HG02610 (cell line): ENCODE measurements around the gene GGT1.
A peak's percentile ranks its signal among the peaks of the same experiment; 100 is the strongest.
"Not testable (repeated sequence)": the region's sequence is repeated elsewhere in the genome, so short reads cannot be mapped to it uniquely, and the experiment has no call there.

Experiments used
- ATAC-seq: cut with Tn5 transposase; IDR thresholded peaks from one replicate; pipeline ENCODE4 v1.9.1; 2021; ENCODE audit warnings: mild to moderate bottlenecking, moderate library complexity; ENCODE audit not compliant: unreplicated experiment

GGT1 gene

DNA sequence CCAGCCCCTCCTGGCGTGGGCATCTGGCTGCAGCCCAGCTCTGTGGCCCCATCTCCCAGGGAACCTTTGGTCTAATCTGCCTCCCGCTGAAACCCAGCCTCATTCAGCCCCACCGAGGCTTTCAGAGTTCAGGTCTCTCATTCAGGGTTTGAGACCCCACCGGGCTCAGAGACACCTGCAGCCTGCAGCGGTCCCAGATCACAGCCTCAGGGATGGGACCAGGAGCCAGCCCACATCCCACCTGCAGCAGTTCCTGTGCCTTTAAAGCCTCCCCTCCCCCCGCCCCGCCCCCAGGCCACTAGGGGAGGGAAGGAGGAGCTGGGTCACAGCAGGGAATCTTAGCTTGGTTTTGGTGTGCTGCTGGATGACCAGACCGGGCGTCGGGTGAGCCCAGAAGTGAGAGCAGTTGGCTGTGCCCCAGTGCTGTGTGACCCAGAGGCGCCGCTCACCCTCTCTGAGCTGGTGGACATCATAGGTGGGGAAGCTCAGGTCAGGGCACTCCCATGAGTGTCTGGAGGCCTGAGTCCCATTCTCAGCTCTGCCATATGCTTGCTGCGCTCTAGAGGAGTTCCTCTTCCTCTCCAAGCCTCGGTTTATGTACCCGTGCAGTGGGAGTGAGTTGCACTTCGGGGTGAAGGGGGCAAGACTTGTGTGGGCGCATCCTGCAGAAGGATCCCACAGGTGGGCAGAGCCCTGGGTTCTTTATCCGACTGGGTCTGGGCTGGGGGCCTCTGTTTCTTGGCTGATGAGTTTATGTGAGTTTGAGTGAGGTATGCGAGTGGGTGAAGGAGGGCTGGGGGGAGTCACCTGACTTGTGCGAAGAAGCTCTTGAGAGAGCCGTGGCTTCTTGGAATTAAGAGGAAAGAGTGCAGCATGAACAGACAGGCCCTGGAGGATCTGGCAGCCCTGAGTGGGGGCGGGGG, at the start of gene GGT1:
Gene GGT1 (plus strand): TSS at position 347 of the 923 bp plus-strand sequence. CDS start 7,889 bp downstream, outside the sequence.
- ATAC-seq, result not testable (repeated sequence)

DNA sequence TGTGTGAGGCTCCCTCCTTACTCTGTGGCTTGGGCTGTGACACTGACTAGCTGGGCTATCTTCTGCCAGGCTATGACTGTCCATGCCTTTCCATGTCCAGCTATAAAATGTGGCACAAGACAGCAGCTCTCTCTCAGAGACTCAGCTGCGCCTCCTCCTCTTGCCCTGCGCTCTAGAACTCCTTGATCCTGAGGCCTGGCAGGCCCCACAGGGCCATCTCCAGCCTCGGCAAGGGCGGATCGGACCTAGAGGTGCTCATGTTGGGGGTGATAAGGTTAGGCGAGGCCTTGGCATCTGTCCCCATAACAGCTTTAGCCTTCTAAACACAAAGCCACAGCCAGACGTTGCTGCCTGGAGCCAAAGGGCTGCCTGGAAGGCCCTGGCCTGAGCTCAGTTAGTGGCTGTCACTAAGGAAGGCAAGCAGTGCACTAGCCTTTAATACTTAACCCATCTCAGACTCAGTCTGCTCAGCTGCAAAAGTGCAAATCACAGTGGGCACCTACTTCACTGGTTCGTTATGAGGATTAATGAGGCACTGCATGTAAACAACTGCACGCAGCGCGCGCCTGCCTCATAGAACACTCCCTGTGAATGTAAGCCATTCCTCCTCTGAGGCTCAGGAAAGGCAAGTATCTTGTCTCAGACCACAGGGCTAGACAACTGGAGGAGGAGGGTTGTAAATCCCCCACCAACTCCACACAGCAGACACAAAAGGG, 49.2 kb upstream of the GGT1 start:
- ATAC-seq, result no peak

DNA sequence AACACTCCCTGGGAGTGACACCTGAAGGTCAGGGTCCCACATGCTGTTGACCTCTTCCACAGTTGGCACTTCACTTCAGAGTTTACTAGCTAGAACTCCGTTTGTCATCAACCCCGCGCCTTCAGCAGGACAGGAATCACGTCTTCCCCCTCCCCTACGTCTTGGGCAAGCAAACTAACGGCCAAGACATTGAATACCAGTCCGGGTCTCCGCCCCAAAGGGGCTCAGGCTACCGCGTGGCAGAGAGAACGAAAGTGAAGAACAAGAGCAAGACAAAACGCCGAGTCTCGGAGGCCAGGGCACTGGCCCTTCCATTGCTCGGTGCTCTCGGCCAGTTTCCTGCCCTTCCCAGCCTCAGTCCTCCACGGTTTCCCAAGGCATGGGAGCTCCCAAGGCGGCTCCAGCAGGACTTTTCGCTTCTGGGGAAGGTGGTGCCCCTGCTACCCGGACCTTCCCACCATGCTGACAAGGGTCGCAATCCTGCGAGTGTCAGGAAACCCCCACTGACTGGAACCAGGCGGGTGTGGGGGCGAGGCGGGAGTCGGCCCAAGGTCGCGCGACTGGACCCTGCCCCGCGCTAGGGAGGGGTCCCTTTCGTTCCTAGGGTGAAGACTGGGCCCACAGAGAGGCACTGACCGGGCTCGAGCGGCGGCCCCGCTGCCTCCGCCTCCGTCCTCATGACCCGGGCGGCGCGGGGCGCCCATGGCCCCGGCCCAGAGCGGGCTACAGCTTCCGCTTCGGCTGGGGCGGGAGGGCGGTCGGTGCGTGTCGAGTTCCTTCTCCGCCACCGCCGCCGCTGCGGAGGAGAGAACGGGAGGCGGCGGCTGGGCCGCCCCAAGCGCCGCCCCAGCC, 48.5 kb upstream of the GGT1 start, which contains the start of gene GUCD1:
Gene GUCD1 (minus strand): TSS at position 826 of the 852 bp plus-strand sequence. CDS start 147 bp downstream, at position 679.
- ATAC-seq, result peak; percentile 14

DNA sequence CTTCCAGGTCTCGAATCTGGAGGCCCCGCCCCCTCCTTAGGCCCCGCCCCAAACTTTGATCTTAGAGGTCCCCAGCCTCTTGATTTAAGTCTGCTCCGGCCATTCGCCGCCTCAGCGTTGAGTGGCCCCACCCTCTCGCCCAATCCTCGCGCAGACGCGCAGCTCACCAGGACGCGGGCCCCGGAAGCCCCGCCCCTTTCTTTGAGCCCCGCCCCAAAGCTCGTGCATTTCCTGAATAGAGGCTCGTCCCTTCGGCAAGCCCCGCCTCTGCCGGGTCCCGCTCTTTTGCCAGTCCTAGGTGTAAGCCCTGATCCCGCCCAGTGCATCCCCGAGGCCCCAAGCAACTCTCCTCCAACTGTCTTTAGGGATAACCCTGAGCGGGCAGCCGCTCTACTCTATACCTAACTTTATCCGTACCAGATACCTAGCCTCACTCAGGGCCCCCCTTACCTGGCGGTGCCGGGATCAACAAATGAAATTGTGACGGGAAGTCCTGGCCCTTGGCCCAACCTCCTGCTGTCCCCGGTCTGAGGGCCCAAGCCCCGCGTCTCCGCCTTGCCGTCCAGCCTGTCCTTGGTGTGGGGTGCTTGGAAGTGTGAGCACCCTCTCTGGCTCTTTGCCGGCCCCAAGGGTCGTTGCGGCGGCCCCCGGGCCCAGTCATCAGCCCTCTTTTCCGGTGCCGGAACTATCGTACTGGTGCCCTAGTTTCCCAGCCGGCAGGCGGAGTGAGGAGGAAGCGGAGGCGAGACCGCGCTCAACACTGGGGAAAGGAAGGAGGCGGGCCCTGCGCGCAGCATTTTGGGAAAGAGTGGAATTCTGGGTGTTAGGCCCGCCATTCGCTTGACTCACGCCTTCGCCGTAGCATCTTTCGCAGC, 47.6 kb upstream of the GGT1 start, which contains the start of gene SNRPD3:
Gene SNRPD3 (plus strand): TSS at position 835 of the 875 bp plus-strand sequence. CDS start 1,676 bp downstream, outside the sequence.
- peak; percentile 67 for ATAC-seq

DNA sequence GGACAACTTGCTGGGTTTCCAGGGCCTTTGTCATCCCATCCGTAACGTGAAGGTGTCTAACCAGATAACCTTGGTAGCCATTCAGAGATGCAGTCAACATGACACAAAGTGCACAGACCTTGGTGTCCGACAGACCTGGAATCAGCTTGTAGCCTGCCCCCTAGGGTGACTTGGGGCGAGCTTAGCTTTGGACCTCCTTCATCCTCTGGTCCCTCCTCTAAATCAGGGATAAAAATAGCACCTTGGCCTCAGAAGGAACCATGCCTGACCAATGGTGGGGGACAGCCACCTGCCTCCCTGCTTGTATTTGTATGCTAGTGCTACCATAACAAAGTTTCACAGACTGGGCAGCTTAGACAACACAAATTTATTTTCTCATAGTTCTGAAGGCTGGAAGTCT, 43.5 kb upstream of the GGT1 start:
- no peak for ATAC-seq

DNA sequence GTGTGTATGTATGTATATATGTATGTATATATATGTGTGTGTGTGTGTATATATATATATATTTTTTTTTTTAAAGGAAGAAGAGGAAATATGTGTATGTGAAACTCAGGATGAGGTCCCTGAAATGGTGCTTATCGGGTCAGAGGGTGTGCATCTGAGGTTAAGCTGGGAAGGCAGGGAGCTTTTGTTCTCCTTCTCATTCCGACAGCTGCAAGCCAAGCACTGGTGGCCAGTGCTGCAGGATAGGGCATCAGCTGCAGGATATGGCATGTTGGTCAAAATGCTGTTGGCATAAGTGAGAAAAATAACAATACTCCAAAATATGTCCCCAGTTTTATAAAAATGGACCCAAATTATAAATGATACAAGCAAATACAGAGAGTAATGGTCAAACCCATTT, 39.7 kb upstream of the GGT1 start:
- no peak for ATAC-seq

DNA sequence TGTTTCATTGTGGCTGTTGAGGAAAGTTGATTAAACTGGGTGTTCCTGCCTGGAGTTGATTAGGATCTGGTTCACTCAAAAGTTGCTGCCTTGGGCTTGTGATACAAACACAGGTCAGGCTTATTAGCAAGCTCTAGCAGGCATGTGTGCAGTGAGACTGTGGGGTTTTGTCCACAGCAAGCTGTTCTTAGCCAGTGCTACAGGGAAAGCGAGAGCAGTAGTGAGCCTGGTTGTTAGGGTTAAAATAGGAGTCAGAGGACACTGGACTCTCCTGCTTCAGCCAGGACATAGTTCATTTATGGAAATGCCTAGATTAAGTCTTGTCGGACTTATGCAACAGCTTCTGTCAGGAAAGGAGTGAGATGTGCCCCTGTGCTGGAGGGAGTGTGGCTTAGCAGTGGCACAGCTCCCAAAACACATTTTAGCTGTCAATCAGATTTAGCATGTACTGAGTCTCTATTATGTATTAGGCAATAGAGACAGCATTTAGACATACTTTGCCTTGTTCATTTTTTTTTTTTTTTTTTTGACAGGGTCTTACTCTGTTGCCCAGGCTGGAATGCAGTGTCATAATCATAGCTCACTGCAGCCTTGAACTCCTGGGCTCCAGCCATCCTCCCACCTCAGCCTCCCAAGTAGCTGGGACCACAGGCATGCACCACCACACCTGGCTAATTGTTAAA, 38.5 kb upstream of the GGT1 start:
- no peak for ATAC-seq

DNA sequence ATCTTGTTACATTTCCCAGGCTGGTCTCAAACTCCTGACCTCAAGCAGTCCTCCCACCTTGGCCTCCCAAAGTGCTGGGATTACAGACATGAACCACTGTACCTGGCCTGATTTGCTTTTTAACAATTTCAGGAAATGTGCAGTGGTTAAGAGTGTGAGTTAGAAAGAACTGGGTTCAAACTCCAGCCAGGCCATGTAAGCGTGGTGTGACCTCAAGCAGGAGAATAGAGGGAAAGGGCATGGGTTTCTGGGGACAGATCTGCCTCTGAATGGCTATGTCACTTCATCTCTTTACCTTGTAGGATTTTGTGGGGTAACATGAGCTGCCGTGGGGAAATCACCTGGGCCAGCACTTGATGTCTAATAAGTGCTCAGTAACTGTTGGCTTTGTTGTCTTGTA, 37.9 kb upstream of the GGT1 start:
- no peak for ATAC-seq

DNA sequence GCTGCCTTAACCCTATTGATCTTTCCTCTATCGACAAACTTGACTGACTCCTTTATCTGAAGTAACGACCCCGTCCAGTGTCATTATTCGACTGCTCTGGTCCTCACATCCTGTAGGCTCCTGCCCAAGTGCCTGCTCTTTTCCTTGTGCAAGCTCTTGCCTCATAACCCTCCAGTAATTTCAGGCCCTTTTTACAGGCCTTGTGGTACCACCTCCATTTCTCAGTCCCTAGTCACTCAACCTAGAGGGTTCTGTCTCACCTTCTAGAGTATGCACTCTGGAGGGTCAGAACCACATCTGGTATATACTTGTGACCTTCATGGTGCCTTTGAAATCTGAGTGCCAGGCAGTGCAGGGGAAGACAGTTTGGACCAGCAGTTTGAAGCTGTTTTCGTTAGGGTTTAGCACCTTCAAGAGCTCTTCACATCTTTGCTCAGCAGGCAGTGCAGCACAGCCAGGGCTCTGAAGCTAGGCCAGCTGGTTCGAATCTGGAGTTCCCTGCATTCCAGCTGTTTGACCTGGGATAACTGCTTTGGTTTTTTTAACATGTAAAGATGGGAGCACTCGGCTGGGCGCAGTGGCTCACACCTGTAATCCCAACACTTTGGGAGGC, 36.0 kb upstream of the GGT1 start:
- no peak for ATAC-seq

DNA sequence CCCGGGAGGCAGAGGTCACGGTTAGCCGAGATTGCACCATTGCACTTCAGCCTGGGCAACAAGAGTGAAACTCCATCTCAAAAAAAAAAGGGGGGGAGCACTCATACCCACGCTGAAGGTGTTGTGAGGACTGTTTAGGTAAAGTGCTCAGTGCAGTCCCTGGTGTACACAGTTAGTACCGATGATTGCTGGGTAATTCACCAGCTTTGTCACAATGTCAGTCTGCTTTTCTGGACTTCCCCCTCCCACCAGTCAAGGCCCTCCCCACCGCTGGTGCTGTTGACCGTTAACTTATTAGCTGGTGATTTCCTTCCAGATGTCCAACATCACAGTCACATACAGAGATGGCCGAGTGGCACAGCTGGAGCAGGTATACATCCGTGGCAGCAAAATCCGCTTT, 35.3 kb upstream of the GGT1 start:
- no peak for ATAC-seq

DNA sequence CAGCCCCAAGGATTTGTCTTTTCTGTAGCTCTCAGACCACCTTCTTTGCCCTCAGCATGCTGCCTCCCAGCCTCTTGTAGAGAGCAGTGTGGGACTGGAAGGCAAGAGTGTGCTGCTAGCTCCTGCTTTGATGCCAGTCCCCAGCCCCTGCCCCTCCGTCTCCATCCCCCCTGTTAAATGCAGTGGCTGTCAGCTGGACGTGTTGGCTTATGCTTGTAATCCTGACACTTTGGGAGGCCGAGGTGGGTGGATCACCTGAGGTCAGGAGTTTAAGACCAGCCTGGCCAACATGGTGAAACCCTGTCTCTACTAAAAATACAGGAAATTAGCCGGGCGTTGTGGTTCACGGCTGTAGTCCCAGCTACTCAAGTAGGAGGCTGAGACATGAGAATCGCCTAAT, 31.7 kb upstream of the GGT1 start:
- ATAC-seq, result no peak

DNA sequence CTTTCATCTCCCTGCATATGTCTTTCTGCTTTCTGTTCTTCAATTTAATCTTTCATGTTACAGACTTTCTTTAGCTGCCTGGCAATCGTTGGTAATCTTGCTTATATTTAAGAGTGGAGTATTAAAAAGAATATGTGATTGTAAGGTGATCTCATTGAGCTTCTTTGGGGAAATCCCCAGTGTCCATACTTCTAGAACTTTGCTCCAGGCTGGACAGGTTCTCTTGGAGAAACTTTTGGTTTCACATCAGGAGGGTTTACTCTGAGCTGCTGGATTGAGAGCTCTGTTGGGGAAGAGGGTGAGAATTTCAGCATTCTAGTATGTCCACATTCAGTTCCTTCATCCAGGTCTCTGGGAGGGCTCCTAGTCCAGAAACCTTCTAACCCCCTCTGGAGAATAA, 26.2 kb upstream of the GGT1 start:
- ATAC-seq, result no peak

DNA sequence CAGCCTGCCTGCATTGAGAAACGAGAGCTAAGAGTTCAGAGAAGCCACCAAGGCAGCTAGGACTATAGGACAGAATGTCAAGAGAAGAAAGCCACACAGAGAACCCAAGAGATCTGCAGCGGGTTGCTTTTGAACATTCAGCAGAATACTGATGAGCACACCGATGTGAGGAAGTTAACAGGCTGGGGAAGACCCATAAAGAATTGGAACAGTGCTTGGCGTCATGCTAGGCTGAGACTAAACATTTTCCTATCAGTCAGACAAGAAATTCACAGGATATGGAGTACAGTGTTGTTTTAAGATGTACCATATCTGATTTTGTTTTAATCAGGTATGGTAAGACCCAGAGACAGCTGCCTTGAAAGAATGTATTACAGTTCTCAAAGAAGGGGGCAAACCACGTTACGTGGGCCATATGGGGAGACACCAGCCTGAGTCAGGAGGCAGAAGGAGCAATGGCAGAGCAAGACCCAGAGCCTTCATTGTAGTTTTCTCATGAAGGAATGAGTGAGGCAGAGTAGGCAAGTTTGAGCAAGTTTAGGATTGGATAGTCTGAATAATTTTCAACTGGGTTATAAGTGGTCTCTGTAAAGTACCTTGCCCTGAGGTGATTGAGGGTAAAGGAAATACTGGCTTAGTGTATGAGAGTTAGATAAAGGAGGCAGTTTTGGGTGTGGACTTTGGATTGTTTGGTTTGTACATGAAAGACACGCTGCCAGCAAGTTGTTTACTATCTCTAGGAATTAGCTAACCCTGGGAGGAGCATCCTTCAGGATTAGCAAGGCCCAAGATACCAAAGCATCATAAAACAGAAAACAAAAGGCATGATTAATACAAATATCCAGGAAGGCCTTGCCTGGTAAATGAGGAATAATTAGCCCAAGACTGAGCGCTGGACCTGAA, 24.4 kb upstream of the GGT1 start:
- no peak for ATAC-seq

DNA sequence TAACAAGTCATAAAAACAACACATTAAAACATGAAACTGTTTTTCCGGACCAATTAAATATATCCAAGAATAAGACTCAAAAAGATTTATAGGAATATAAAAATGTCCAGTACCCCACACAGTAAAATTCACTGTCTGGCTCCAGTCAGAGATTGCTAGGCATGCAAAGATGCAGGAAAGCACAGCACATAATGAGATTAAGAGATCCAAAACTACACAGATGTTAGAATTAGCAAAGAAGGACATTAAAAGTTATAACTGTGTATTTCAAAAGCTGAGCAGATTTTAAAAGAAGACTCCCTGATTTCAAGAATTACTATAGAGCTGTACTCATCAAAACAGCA, 23.8 kb upstream of the GGT1 start:
- no peak for ATAC-seq

DNA sequence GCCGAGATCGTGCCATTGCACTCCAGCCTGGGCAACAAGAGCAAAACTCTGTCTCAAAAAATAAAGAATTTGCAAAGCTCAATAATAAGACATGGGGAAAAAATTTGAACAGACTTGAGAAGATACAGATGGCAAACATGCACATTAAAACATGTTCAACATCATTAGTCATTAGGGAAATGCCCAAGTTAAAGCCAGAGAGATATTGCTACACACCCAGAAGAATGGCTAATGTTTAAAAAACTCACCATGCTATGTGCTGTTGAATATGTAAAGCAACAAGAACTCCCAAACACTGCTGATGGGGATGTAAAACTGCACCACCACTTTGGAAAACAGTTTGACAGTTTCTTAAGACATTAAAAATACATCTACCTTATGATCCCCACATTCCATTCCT, 22.7 kb upstream of the GGT1 start:
- ATAC-seq, result no peak

DNA sequence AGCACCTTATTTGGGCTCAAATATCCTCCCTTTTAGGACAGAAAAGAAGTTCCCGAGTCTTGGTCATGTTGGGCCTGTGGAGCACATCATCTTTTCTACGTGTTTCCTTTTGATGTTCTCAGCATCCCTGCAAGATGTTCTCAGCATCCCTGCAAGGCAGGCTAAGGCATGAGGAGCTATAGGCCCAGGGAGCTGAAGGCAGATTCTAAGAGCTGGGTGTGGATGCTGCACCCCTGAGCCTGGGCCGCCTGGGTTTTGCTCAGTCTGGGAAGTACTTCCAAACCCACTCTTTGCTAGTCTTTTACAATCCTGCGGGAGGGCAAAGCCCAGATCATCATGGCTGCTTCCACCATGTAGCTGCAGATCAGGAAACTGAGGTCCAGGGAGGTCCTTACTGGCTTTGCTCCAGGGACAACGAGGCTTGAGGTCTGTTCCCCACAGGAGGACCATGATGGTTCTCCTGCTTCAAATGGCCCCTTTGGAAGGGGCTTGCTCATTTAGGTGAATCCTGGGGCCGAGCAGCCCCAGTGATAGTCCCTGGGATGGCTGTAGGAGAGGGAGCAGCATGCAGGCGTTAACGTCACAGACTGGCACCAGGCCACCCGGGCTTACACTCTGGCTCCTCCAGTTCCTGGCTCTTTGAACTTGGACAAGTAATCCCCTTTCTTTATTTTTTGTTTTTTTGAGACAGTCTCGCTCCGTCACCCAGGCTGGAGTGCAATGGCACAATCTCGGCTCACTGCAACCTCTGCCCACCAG, 20.8 kb upstream of the GGT1 start:
- ATAC-seq, result no peak
